Stimulated activated naive CD8-positive, alpha-beta T cell treated with anti-CD3 and anti-CD28 coated beads, Interleukin-15, amount 100 ng/mL, for 72 hours (primary cell): ENCODE data around the gene LRRC32.

Experiments used
- ATAC-seq: fragments of 150-1000 bp; cut with Tn5 transposase; 2 replicates; pipeline ENCODE4 v1.10.0; 2021; ENCODE audit warnings: mild to moderate bottlenecking, moderate library complexity
- DNase-seq, 2 donors: peaks; one replicate each; pipeline ENCODE4 v3.0.0; 2021 to 2022
- H3K27ac Mint-ChIP-seq, 2 donors: one replicate each; pipeline ENCODE4 v1.8.0; 2022; ENCODE audit warnings: mild to moderate bottlenecking in 2 of 2, mixed read lengths in 2 of 2, moderate library complexity in 2 of 2
- H3K27me3 Mint-ChIP-seq: one replicate; pipeline ENCODE4 v1.8.0; 2022; ENCODE audit warnings: mixed read lengths
- H3K4me1 Mint-ChIP-seq: one replicate; pipeline ENCODE4 v1.8.0; 2022; ENCODE audit warnings: mild to moderate bottlenecking, mixed read lengths
- H3K4me3 Mint-ChIP-seq, 2 donors: one replicate each; pipeline ENCODE4 v1.8.0; 2022; ENCODE audit warnings: mild to moderate bottlenecking in 2 of 2, mixed read lengths in 2 of 2, moderate library complexity in 1 of 2
- H3K9me3 Mint-ChIP-seq, 2 donors: one replicate each; pipeline ENCODE4 v1.8.0; 2022; ENCODE audit warnings: mixed read lengths in 2 of 2

Gene LRRC32

GRCh38 chr11:76664578-76665061 lies 5.9 kb downstream of the LRRC32 start:
- Mint-ChIP-seq H3K4me1 (peaks cover 60% of the 10 kb centered on the region), H3K9me3 (no peaks in the 10 kb centered on the region), H3K4me3 (peak overlapping the region; percentile 47 to 53), H3K27me3 (peaks cover 31% of the 10 kb centered on the region), H3K27ac (peak overlapping the region; percentile 92 to 94)
- peak in 1 of 2 donors; percentile 47 for DNase-seq
- peak; percentile 74 for ATAC-seq

DNA sequence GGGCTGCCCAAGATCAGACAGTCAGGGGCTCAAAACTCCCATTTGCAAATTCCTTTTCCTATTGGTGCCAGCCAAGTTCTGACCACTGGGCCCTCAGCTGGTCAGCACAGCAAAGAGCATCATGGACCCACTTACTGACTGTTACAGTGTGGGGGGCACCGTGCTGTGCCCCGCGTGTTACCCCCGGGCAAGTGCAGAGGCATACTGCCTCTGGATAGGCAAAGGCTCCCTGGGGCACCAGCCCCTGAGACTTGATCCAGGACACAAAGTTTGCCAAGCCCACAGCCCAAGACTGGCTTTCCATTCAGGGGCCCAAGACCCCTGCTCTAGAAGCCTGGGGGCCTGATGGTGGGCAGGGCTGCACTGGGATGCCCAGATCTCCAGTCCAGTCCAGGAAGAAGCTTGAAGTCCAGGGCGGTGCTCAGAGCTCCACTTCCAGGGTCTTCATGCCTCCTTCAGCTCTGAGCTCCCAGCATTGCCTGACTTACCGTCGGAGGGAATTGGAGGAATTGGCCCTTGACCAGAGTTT lies 6.6 kb downstream of the LRRC32 start:
- peak overlapping the region in 1 of 2 donors; percentile 47 for H3K4me3 Mint-ChIP-seq
- H3K27ac Mint-ChIP-seq, result no peak overlapping the region
- no peaks in the 10 kb centered on the region for H3K9me3 Mint-ChIP-seq
- ATAC-seq, result no peak
- peaks cover 25% of the 10 kb centered on the region for H3K27me3 Mint-ChIP-seq
- no peak for DNase-seq
- peaks cover 57% of the 10 kb centered on the region for H3K4me1 Mint-ChIP-seq

DNA sequence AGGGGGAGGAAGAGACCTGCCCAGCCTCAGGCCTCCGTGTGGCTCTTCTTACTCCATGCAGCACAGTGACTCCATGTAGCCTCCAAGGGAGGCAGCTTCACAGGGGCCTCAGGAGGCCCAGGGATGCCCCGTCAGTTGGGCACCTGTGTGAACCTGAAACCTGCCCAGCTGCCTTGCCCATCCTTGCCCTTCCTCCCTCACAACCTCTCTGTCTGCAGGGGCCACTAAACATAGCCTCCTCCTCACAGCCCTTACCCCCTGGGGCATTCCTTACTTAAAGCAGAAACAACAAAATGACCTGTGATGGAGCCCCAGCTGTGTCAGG lies 7.1 kb downstream of the LRRC32 start:
- no peak overlapping the region for H3K4me3 Mint-ChIP-seq
- DNase-seq, result no peak
- no peak overlapping the region for H3K27ac Mint-ChIP-seq
- no peak for ATAC-seq
- H3K4me1 Mint-ChIP-seq, result peaks cover 51% of the 10 kb centered on the region
- peaks cover 20% of the 10 kb centered on the region for H3K27me3 Mint-ChIP-seq
- H3K9me3 Mint-ChIP-seq, result no peaks in the 10 kb centered on the region

DNA sequence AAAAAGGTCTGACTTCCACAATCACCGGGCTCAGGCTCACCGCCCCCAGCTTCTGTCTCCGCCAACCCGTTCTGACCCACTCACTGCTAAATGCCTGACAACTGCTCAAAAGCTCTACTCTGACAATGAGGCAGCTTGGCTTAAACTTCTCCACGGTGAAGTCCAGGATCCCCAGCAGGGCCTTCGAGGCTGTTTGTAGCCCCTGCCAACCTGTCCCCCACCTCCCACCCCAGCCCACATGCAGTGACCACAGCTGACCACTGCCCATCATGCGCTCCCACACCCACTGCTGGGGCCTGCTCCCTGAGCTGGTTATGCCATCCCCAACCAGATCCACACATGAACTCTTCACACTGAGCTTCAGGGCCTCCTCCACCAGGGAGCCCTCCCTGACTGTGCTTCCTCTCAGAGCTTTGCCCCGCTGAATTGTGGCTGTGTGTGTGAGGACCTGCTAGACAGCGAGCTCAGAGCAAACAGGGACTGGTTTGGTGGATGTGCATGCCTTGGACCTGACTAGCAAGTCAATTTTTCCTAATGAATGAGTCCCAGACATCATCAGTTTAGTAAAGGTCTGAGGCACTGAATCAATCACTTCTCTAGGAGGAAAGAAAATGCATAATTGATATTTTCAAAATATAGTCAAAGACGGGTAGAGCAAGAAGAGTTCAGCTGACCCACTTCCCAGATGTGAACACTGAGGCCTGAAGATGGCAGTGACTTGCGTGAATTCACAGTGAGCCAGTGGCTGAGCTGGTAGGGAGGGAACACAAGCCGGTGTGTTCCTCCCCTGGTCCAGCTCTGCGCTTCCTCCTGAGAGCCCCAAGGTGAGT lies 7.7 kb downstream of the LRRC32 start:
- Mint-ChIP-seq H3K4me1 (peaks cover 46% of the 10 kb centered on the region), H3K4me3 (no peak overlapping the region), H3K27me3 (peaks cover 14% of the 10 kb centered on the region), H3K27ac (no peak overlapping the region), H3K9me3 (no peaks in the 10 kb centered on the region)
- DNase-seq (no peak), ATAC-seq (no peak)

DNA sequence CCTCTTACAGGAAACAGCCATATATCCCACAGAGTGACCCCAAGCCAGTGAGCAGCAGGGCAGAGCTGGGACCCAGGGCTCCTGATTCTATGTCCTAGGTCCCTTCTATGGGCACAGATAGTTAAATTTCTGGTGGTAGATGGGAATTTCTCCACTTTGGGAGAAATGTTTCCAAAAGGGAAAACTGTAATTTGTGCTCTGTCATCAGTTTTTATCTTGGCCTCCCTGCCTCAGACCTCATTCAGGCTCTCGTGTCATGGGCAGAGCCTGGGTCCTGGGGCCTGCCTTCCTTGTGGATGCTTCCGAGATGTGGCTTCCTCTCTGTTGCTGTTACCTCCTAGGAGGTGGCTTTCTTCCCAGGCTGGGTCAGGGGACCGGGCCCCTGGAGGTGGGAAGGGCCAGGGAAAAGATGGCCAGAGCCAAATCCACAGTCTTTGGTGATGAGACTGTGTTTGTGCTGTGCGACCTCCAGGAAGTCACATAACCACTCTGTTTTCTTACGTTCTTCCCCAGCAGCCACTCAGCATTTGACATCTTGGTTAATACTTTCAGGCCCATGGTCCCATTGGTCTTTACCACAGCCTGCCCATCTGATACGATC lies 8.6 kb downstream of the LRRC32 start:
- no peak overlapping the region for H3K4me3 Mint-ChIP-seq
- H3K4me1 Mint-ChIP-seq, result peaks cover 40% of the 10 kb centered on the region
- peak overlapping the region in 1 of 2 donors; percentile 70 for H3K27ac Mint-ChIP-seq
- DNase-seq, result no peak
- no peaks in the 10 kb centered on the region for H3K9me3 Mint-ChIP-seq
- peaks cover 15% of the 10 kb centered on the region for H3K27me3 Mint-ChIP-seq
- no peak for ATAC-seq

GRCh38 chr11:76661306-76661751 lies 9.2 kb downstream of the LRRC32 start:
- Mint-ChIP-seq H3K27me3 (peaks cover 19% of the 10 kb centered on the region), H3K4me3 (no peak overlapping the region), H3K4me1 (peaks cover 40% of the 10 kb centered on the region), H3K27ac (no peak overlapping the region), H3K9me3 (no peaks in the 10 kb centered on the region)
- ATAC-seq, result no peak
- no peak for DNase-seq

DNA sequence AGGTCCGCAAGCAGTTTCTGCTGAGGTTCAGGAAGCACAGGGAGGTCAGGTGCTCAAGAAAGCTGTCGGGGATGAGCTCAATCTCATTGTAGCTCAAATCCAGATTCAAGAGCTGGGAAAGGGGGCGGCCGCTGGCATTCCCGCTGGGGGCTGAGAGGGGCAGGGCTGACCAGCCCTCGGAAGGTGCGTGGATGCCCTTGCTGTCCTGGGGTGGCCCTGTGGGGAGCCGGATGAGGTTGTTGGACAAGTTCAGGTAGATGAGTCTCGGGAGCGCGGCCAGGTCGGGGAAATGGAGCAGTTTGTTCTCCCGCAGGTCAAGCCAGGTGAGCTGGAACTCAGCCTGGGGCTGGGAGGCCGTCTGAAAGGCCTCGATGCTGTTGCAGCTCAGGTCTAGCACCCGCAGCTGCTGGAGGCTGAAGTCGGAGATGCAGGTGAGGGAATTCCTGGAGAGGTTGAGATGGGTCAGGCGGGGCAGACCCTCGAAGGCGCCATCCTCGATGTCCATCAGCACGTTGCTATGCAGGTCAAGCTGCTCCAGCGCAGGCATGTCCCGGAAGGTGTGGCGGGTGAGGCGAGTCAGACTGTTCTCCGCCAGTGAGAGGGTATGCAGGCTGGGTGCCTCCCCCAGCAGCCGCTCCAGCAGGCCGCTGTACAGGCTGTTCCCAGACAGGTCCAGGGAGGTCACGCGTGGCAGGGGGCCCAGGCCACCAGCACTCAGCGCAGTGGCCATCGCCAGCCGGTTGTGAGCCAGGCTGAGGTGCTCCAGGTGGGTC lies 9.8 kb downstream of the LRRC32 start:
- Mint-ChIP-seq H3K27me3 (peaks cover 19% of the 10 kb centered on the region), H3K27ac (no peak overlapping the region), H3K9me3 (no peaks in the 10 kb centered on the region), H3K4me1 (peaks cover 35% of the 10 kb centered on the region), H3K4me3 (no peak overlapping the region)
- DNase-seq (no peak), ATAC-seq (no peak)

GRCh38 chr11:76659672-76660532 lies 10.6 kb downstream of the LRRC32 start:
- Mint-ChIP-seq H3K4me3 (no peak overlapping the region), H3K27me3 (peaks cover 19% of the 10 kb centered on the region), H3K27ac (no peak overlapping the region), H3K4me1 (peaks cover 27% of the 10 kb centered on the region), H3K9me3 (no peaks in the 10 kb centered on the region)
- no peak for DNase-seq
- no peak for ATAC-seq

GRCh38 chr11:76658651-76659650 lies 11.6 kb downstream of the LRRC32 start:
- peak overlapping the region in 1 of 2 donors; percentile 27 for H3K27ac Mint-ChIP-seq
- no peak for DNase-seq
- ATAC-seq, result peak; percentile 16
- H3K27me3 Mint-ChIP-seq, result peaks cover 19% of the 10 kb centered on the region
- H3K9me3 Mint-ChIP-seq, result no peaks in the 10 kb centered on the region
- H3K4me1 Mint-ChIP-seq, result peaks cover 17% of the 10 kb centered on the region
- no peak overlapping the region for H3K4me3 Mint-ChIP-seq

DNA sequence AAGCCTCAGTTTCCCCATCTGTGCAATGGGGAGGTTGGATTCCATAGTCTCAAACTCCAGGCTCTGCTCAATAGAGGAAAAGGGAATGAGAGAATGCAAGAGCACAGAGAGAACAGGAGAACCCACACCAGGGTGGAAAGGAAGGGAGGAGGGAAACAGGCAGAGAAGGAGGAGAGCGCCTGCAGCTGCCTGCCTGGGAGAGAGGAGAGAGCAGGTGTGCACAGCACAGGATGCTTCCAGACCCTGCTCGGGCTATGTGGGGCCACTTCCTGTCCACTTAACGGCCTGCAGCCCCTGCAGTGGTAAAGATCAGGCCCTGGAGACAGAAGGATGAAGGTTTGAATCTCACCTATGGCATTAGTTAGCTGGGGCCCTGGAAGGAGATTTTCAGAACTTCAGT lies 12.3 kb downstream of the LRRC32 start:
- peaks cover 20% of the 10 kb centered on the region for H3K27me3 Mint-ChIP-seq
- no peak overlapping the region for H3K4me3 Mint-ChIP-seq
- DNase-seq (no peak), ATAC-seq (no peak)
- H3K9me3 Mint-ChIP-seq, result no peaks in the 10 kb centered on the region
- no peak overlapping the region for H3K27ac Mint-ChIP-seq
- H3K4me1 Mint-ChIP-seq, result peaks cover 11% of the 10 kb centered on the region

- no peaks in the 10 kb centered on the region for H3K9me3 Mint-ChIP-seq
- DNase-seq (peak in 1 of 2 donors; percentile 5), ATAC-seq (no peak)
- H3K4me3 Mint-ChIP-seq, result no peak overlapping the region
- H3K4me1 Mint-ChIP-seq, result peaks cover 11% of the 10 kb centered on the region
- peak overlapping the region; percentile 52 to 88 for H3K27ac Mint-ChIP-seq
- peaks cover 22% of the 10 kb centered on the region for H3K27me3 Mint-ChIP-seq
Observed at GRCh38 chr11:76657187-76658170, 13.1 kb downstream of the LRRC32 start.

DNA sequence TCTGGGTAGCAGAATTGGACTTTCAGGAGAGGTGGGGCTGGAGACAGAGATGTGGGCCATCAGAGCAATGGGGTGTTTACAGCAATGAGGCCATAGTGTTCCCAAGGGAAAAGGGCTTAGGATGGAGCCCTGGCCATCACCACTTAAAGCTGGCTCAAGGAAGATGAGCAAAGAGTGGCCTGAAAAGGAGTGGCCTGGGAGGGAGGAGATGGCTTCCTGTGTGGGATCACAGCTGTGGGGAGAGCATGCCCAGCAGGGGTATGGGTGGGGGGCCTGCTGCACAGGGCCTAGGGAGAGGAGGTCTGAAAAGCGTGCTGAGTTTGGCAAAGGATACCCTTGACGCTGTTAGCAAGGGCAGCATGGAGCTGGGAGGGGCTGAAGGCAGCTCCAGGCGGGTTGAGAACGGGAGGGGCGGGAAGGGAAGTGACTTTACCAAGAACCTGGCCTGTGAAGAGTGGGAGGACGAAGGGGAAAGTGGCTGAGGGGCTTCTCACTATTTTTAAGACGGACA lies 13.9 kb downstream of the LRRC32 start:
- peaks cover 11% of the 10 kb centered on the region for H3K4me1 Mint-ChIP-seq
- ATAC-seq (no peak), DNase-seq (peak in 1 of 2 donors; percentile 2)
- H3K27me3 Mint-ChIP-seq, result peaks cover 22% of the 10 kb centered on the region
- H3K27ac Mint-ChIP-seq, result peak overlapping the region in 1 of 2 donors; percentile 71
- no peak overlapping the region for H3K4me3 Mint-ChIP-seq
- H3K9me3 Mint-ChIP-seq, result no peaks in the 10 kb centered on the region
